Adipocyte (in vitro differentiated cells): Measurements from ENCODE around the gene MTCH1.
A peak's percentile ranks its signal among the peaks of the same experiment; 100 is the strongest.

ENCODE experiments used
- DNase-seq: peaks from one replicate; pipeline ENCODE4 v3.0.0-alpha.2; 2015; ENCODE audit warnings: low read depth
- H3K27me3 ChIP-seq: replicated peaks from 2 replicates; pipeline ENCODE4 v1.7.0; 2013; ENCODE audit warnings: mild to moderate bottlenecking, low read length, moderate library complexity; ENCODE audit not compliant: control insufficient read depth, insufficient read depth
- H3K36me3 ChIP-seq: 2 replicates; pipeline ENCODE4 v1.7.0; 2013; ENCODE audit warnings: low read length, mild to moderate bottlenecking, moderate library complexity; ENCODE audit not compliant: control insufficient read depth, insufficient read depth, severe bottlenecking
- H3K4me1 ChIP-seq: 2 replicates; pipeline ENCODE4 v1.7.0; 2013; ENCODE audit warnings: mild to moderate bottlenecking, low read length, moderate library complexity; ENCODE audit not compliant: control insufficient read depth, insufficient read depth
- H3K4me3 ChIP-seq: 2 replicates; pipeline ENCODE4 v1.7.0; 2013; ENCODE audit warnings: mild to moderate bottlenecking, low read length, moderate library complexity
- H3K9ac ChIP-seq: 2 replicates; pipeline ENCODE4 v1.7.0; 2013; ENCODE audit warnings: mild to moderate bottlenecking, low read length, moderate library complexity
- H3K9me3 ChIP-seq: 2 replicates; pipeline ENCODE4 v1.7.0; 2013; ENCODE audit warnings: mild to moderate bottlenecking, low read length, moderate library complexity; ENCODE audit not compliant: control insufficient read depth

MTCH1 gene

DNA sequence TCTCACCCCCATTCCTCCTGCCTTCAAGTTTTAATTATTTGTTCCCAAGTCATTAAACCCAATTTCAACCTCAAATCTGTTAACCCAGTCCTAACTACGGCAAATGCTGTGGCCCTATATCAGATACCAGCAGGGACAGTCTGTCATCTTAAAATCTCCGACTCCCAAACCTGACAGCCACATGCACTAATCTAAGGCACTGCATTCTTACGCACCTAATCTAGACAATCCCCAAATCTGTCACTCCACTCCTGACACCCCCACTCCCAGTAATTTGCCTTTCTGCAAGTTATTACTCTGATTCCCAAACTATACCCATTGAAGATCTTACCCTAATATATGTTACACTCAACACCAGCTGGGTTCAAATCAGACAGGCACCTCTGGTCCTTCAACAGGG is 2.5 kb downstream of the MTCH1 start:
- H3K9ac ChIP-seq: peak overlapping the region; percentile 6
- peak overlapping the region; percentile 99 for H3K4me3 ChIP-seq
- no peaks in the 10 kb centered on the region for H3K9me3 ChIP-seq
- H3K4me1 ChIP-seq: peaks cover 54% of the 10 kb centered on the region
- no peak for DNase-seq
- no peaks in the 10 kb centered on the region for H3K36me3 ChIP-seq
- H3K27me3 ChIP-seq: no peaks in the 10 kb centered on the region

DNA sequence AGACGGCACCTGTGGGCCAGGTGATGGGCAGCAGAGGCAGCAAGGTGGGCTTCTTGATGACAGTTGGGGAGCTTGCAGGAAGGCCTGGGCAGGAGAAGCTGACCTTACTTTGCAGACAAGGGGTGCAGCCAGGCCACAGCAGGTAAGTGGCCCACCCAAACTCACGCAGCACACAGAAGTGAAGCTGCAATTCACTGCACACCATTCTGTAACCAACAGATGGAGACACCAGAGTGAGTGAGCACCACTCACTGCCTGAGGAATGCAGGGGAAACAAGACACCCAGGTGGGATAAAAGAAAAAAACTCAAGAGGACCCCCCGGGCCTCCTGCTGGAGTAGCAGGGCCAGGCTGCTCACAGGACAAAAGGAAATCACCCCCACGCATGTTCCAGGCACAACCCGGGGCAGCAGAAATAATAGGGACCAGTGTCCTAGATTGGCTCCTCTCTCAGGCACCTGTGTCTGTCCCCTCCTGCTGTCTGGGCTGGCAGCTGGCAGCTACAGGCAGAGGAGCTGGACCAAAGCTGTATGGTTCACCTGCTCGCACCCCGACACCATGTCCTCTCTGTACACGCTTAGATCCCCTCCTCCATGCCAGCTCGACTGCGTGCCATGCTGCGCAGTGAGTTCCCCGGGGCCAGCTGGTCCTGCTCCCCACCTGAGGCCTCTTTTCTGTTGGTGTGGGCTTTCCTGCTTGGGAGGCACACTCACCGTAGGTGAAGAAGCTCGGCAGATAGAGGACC is 4.9 kb downstream of the MTCH1 start:
- Histone ChIP-seq H3K4me1 (peaks cover 49% of the 10 kb centered on the region), H3K9me3 (no peaks in the 10 kb centered on the region), H3K27me3 (no peaks in the 10 kb centered on the region), H3K4me3 (no peak overlapping the region), H3K9ac (no peak overlapping the region), H3K36me3 (peaks cover 24% of the 10 kb centered on the region)
- DNase-seq: no peak

- Histone ChIP-seq H3K9ac (peak overlapping the region; percentile 4), H3K4me1 (peaks cover 57% of the 10 kb centered on the region), H3K36me3 (peaks cover 34% of the 10 kb centered on the region), H3K4me3 (no peak overlapping the region), H3K27me3 (no peaks in the 10 kb centered on the region), H3K9me3 (no peaks in the 10 kb centered on the region)
- no peak for DNase-seq
Measured at GRCh38 chr6:36980129-36980528, 5.9 kb downstream of the MTCH1 start.

DNA sequence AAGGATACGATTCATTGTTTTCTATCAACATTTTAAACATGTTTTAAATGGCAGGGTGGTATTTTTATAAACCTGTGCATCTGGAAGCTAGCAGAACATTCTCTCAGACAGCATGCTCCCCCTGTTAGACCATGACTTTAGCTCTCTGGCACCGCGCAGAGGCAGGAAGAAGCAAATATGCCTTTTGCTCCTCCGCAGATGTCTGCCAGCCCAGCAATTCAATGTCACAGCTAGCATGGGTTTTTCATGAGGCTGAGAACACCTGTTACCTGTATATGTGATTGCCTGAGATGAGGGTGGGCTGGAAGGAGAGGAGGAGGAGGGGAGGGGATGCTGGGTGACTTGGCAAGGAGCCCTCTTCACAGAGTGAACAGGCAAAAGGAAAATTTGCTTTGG is 6.7 kb downstream of the MTCH1 start:
- Histone ChIP-seq H3K4me1 (peaks cover 53% of the 10 kb centered on the region), H3K4me3 (no peak overlapping the region), H3K9me3 (no peaks in the 10 kb centered on the region), H3K9ac (peak overlapping the region; percentile 78), H3K36me3 (peaks cover 41% of the 10 kb centered on the region), H3K27me3 (no peaks in the 10 kb centered on the region)
- DNase-seq: peak; percentile 84

GRCh38 chr6:36978421-36979346 is 7.3 kb downstream of the MTCH1 start:
- peak overlapping the region; percentile 47 for H3K4me3 ChIP-seq
- H3K4me1 ChIP-seq: peaks cover 49% of the 10 kb centered on the region
- no peaks in the 10 kb centered on the region for H3K27me3 ChIP-seq
- no peaks in the 10 kb centered on the region for H3K9me3 ChIP-seq
- peak; percentile 44 for DNase-seq
- H3K36me3 ChIP-seq: peaks cover 48% of the 10 kb centered on the region
- H3K9ac ChIP-seq: peak overlapping the region; percentile 78

- H3K4me1 ChIP-seq: peaks cover 49% of the 10 kb centered on the region
- no peaks in the 10 kb centered on the region for H3K27me3 ChIP-seq
- H3K36me3 ChIP-seq: peaks cover 60% of the 10 kb centered on the region
- no peak overlapping the region for H3K4me3 ChIP-seq
- no peak overlapping the region for H3K9ac ChIP-seq
- no peaks in the 10 kb centered on the region for H3K9me3 ChIP-seq
- no peak for DNase-seq
Measured at GRCh38 chr6:36977470-36977941, 8.5 kb downstream of the MTCH1 start.

GRCh38 chr6:36976931-36977330 is 9.1 kb downstream of the MTCH1 start:
- Histone ChIP-seq H3K9ac (no peak overlapping the region), H3K4me3 (no peak overlapping the region), H3K27me3 (no peaks in the 10 kb centered on the region), H3K4me1 (peaks cover 53% of the 10 kb centered on the region), H3K9me3 (no peaks in the 10 kb centered on the region), H3K36me3 (peaks cover 66% of the 10 kb centered on the region)
- no peak for DNase-seq

DNA sequence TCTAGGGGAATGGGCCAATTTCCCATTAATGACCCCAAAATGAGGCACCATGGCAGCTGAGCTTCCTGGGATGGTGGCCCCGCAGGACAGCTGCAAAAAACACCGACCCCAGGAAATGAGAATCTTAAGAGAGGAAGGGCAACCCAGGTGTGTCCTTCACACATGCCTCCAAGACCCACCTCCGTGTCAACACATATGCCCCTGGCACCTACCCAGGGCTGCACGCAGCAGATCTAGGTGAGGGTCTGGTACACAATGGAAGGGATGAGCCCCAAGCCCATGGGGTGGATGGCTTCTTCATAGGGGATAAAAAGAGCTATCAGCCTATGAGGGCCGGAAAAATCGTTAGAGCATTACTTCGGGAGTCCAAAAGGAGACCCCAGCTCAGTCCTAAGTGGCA is 9.5 kb downstream of the MTCH1 start:
- Histone ChIP-seq H3K9ac (no peak overlapping the region), H3K4me1 (peaks cover 49% of the 10 kb centered on the region), H3K36me3 (peaks cover 70% of the 10 kb centered on the region), H3K27me3 (no peaks in the 10 kb centered on the region), H3K4me3 (no peak overlapping the region), H3K9me3 (no peaks in the 10 kb centered on the region)
- DNase-seq: no peak

DNA sequence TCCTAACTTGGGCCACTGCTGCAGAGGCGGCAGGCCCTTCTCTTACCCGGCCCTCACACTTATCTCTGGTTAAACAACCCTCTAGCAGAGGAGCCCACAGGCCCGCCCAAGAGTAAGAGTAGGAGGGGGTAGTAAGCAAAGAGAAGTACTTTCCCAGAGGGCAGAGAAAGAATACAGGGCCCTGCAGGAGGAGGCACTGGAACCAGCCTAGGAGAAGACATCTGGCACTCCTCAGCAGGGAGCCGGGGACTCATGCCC is 10.1 kb downstream of the MTCH1 start:
- Histone ChIP-seq H3K9ac (no peak overlapping the region), H3K36me3 (peaks cover 75% of the 10 kb centered on the region), H3K27me3 (no peaks in the 10 kb centered on the region), H3K4me1 (peaks cover 47% of the 10 kb centered on the region), H3K4me3 (no peak overlapping the region), H3K9me3 (no peaks in the 10 kb centered on the region)
- no peak for DNase-seq

DNA sequence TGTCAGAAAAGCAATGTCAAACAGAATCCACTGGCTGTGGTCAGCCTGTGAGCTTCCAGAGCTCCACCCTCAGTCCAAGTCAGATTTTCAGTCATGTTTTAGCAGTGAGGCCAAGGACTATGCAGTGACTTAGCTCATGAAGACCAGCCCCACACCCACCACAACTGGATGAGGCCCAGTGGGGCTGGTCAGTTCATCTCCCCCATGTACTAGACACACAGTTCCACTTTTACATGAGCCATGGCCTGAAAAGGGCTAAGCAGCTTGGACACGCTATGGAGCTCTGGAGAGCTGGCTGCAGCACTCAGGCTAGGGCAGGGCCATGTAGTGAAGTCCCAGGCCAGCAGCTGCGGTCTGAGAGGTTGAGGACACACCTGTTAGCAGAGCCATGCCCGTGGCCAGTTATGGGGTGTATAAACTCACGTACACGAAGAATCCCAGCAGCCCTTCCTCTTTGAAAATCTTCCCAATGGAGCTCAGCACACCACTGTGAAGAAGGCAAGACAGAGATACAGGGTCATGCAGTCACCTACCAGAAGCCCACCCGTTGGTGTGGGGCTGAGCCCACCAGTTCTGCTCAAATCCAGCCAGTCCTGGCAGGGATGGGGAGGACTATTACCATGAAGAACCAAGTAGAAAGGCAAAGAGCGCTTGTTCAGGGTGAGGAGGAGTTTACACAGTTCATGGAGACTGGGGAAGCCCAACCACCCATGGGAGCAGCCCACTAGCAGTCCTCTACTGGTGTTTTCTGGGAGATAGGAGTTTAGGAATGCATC is 10.6 kb downstream of the MTCH1 start:
- no peaks in the 10 kb centered on the region for H3K27me3 ChIP-seq
- H3K9me3 ChIP-seq: no peaks in the 10 kb centered on the region
- DNase-seq: no peak
- H3K36me3 ChIP-seq: peaks cover 81% of the 10 kb centered on the region
- peaks cover 47% of the 10 kb centered on the region for H3K4me1 ChIP-seq
- H3K4me3 ChIP-seq: no peak overlapping the region
- no peak overlapping the region for H3K9ac ChIP-seq

DNA sequence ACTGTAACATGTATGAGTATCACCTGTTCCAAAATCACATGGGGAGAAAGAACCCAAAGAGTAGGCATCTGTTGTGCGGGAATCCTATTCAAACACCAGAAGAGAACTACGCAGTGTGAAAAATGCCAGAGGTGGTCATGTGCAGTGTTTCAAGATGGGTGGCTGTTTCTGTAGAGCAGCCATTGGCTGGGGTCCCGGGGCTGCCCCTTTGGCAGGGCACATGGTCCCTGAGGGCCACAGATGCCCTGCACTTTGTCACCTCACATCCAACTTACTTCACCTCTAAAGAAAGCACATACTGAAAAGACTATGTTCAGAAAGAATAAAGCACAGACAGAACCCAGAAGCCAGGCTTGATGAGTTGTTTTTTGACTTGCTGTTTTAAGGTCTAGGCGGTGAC is 12.3 kb downstream of the MTCH1 start:
- Histone ChIP-seq H3K36me3 (peaks cover 98% of the 10 kb centered on the region), H3K9ac (no peak overlapping the region), H3K9me3 (no peaks in the 10 kb centered on the region), H3K27me3 (no peaks in the 10 kb centered on the region), H3K4me1 (peaks cover 33% of the 10 kb centered on the region), H3K4me3 (no peak overlapping the region)
- DNase-seq: no peak
